Activated effector memory CD4-positive, alpha-beta T cell treated with anti-CD3 and anti-CD28 coated beads, Interleukin-2, amount 50 U/mL, for 16 hours (primary cell): ENCODE results near the gene ST14.
"Not testable (repeated sequence)": the region's sequence is repeated elsewhere in the genome, so short reads cannot be mapped to it uniquely, and the experiment has no call there.

Source experiments
- DNase-seq: peaks from one replicate; pipeline ENCODE4 v3.0.0-alpha.2; 2020

ST14 gene

DNA sequence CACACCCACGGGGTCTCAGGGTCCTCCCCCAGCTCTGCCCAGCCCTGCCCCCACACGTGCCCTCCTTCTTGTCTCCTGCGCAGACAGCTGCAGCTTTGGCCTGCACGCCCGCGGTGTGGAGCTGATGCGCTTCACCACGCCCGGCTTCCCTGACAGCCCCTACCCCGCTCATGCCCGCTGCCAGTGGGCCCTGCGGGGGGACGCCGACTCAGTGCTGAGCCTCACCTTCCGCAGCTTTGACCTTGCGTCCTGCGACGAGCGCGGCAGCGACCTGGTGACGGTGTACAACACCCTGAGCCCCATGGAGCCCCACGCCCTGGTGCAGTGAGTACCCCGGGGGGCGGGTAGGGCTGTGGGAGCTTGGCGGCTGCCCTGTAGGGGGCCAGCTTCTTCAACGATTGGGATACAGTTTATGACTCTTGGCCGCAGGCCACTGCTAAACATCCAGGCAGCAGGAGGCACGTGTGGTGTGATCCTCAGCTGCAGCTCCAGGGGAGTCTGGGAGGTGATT is 30.8 kb downstream of the ST14 start:
- DNase-seq: no peak

DNA sequence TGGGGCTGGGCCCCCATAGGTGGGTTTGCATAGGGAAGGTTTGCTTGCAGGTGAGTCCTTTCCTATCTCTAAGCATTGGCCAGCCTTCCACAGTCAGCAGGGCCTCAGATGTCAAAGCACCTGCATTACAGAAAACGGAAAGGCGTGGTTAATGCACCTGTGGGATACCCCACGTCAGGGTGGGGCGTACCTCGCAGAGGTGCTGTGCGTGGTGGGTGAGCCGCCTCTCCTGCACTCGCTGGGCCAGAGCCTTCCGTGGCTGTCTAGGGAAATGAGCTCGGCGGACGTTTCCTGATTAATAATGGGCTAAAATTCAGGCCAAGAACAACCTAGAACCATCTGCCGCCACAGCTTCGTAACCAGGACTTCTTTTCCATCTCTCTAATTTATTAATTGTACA is 32.3 kb downstream of the ST14 start:
- no peak for DNase-seq

DNA sequence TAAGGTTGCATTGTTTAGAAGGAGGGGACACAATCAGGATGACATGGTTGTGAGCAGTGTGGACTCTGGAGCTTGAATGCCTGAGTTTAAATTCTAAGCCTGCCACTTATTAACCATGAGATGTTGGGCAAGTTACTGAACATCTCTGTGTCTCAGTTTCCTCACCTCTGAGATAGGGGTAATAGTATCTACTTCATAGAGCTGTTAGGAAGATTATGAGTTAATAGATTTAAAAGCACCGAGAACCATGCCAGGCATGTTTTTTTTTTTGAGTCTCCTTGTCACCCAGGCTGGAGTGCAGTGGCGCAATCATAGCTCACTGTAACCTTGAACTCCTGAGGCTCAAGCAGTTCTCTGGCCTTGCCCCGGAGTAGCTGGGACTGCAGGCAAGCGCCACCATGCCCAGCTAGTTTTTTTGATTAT is 33.3 kb downstream of the ST14 start:
- DNase-seq: no peak

DNA sequence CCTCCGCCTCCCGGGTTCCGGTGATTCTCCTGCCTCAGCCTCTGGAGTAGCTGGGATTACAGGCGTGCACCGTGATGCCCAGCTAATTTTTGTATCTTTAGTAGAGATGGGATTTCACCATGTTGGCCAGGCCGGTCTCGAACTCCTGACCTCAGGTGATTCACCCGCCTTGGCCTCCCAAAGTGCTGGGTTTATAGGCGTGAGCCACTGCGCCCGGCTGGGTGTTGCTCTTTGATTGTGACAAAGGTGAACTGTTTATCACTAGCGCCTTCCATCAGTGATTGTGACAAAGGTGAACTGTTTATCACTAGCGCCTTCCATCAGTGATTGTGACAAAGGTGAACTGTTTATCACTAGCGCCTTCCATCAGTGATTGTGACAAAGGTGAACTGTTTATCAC is 34.0 kb downstream of the ST14 start:
- not testable (repeated sequence) for DNase-seq

DNA sequence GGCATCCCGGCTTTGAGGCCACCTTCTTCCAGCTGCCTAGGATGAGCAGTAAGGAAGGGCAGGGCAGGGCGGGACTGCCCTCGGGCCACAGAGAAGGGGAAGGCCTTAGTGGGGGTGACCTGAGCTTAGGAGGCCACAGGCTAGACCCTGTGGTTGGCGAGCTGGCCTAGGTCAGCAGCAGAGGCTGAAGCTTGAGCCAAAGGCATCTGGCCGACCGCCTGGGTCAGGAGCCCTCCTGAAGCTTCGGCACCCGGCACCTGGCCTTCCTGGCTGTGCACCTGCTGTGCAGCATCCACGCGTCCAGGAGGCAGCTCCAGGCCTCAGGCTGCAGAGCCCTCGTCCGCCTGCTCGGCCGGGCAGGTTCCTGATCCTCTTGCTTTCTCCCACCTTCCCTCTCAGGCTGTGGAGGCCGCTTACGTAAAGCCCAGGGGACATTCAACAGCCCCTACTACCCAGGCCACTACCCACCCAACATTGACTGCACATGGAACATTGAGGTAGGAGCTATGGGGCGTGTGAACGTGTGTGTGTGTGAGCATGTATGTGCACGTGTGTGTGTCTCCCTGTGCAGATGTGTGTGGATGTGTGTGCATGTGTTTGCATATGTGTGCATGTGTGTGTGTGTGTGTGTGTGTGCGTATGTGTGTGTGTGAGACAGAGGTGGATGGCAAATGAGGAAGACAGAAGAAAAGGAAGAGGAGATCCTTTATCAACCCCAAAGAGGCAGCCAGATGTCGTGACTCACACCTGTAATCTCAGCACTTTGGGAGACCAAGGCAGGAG is 34.9 kb downstream of the ST14 start:
- no peak for DNase-seq

DNA sequence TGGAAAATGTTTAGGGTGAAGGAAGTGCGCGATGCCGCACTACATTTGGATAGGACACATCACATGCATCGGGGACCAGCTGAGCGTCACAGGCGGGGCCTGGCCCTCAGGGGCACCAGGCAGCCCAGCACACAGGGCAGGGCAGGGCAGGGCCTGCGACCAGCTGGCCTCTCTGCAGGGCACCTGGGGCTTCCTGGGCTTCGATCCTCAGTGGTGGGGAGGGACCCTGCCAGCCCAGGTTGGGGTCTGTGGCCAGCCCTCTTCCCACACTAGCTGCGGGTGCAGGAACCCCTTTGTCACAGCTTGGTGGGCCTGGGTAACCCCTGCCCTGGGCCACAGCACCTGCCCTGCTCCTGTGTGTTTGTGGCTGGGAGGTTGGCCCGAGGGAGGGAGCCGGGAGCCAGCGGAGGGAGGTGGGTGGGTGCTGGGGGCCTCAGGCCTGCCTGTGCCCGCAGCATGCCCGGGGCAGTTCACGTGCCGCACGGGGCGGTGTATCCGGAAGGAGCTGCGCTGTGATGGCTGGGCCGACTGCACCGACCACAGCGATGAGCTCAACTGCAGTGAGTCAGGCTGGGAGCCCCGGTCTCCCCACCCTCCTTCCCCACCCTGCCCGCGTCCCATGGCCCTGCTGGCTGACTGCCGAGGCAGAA is 37.9 kb downstream of the ST14 start:
- no peak for DNase-seq

DNA sequence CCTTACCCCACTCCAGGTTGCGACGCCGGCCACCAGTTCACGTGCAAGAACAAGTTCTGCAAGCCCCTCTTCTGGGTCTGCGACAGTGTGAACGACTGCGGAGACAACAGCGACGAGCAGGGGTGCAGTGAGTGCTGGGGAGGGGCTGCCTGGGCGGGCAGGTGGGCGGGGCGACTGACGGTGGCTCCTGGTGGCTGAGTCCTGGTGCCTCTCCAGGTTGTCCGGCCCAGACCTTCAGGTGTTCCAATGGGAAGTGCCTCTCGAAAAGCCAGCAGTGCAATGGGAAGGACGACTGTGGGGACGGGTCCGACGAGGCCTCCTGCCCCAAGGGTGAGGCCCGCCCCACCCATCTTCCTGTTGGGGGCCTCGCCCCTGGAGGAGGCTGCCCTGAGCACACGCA is 38.7 kb downstream of the ST14 start:
- DNase-seq: no peak

DNA sequence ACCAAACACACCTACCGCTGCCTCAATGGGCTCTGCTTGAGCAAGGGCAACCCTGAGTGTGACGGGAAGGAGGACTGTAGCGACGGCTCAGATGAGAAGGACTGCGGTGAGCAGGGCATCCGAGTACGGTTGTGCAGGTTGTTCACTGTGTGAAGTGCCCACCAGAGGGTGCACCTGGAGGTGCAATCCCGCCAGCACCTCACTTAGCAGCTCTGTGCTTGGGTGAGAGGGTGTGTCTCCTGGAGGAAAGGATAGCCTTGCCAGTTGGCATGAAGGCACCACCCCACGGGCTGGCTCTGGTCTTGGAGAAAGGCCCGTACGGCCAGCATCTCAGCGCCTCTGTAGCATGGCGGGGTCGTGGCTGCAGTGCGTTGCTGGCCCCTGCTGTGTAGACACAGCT is 39.4 kb downstream of the ST14 start:
- no peak for DNase-seq

DNA sequence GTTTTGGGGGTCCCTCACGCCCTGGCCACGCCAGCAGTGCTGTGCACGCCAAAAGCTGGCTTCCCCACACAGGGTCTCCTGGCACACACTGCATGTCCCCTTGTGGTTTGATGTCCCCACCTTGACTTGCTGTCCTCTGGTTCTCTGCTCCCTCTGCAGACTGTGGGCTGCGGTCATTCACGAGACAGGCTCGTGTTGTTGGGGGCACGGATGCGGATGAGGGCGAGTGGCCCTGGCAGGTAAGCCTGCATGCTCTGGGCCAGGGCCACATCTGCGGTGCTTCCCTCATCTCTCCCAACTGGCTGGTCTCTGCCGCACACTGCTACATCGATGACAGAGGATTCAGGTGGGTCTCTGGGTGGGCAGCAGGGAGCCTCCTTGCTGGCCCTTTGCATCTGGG is 40.2 kb downstream of the ST14 start:
- DNase-seq: no peak

DNA sequence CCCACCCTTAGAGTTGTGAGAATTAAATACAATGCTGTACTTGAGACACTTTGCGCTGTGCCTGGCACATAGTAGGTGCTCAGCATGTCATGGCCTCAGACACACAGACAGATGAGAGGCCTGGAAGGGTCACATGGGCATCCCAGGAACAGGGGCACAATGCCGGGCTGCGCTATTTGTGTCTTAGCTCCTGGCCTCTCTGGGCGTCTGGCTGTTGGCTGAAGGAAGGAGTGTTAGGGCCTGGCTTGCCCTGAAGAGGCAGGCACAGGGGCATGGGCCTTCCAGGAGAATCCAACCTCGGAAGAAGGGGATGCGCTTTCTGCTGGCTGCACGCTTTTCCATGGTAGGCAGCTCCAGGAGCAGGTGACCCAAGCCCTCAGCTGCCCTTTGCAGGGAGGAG is 41.4 kb downstream of the ST14 start:
- no peak for DNase-seq

DNA sequence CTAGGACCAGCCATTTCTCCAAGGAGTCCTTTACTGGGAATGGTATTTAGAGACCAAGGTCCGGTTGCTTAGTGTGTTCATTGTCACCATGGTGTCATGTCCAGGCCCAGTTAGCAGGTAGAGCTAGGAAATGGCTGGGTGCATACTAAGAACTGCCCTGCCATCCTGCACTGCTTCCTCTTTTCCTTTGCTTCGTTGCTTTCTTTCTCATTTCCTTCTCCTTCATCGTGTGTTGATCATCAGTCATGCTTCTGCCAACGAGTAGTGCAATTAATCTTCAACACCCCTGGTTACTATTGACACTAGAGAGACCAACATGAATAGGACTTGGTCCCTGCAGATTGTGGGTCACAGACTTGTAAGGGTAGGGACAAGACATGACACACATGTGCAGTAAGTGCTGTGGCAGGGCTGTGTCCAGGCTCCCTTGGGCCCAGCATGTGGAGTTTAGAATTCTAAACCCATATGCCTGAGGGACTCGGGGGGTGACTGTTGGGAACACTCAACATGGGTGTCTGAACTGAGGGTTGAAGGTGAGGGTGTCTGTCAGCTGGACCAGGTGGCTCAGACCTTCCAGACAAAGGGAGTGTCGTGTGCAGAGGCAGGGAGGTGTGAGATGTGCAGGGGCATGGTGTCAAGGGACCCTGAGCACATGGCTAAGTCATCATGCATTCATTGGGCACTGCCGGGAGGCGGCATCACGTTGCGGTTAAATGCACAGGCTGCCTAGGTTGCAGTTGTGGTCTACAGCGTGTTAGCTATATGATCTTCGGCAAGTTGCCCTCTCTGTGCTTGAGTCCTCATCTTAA is 42.6 kb downstream of the ST14 start:
- DNase-seq: no peak

DNA sequence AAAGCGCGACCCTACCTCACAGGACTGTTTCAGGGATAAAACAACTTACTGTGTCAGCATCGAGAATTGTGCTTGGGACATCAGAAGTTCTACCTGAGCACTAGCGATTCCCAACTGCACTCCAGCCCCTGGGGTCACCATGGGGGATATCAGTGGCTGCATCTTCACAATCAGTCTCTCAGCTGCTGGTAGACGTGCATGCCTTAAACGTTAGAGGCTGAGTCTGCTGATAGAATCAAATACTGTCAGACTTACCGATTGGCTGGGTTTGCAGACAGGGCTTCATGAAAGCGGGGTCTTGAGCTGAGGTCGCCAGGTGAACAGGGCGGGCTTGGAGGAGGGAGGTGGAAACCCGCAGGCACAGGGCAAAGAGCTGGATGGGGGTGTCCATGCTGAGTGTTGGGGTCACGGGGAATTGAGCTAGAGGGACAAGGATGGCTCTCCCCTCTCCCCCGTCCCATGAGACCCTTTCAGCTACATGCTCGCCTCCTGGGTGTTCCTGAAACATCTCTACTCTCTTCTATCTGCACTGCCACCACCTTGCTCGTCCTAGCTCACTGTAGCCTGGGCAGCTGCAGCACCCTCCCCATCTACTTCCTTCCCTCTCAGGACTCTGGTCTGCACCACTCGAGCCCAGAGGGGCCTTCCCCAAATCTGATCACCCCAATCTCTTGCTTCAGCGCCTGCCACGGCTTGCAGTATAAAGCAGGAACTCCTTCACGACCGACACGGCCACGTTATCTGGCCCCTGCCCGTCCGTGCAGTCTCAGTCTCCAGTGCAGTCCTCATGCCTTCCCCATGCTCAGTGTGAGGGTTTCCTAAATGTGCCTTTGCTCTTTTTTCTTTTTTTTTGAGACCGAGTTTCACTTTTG is 43.5 kb downstream of the ST14 start:
- DNase-seq: no peak

DNA sequence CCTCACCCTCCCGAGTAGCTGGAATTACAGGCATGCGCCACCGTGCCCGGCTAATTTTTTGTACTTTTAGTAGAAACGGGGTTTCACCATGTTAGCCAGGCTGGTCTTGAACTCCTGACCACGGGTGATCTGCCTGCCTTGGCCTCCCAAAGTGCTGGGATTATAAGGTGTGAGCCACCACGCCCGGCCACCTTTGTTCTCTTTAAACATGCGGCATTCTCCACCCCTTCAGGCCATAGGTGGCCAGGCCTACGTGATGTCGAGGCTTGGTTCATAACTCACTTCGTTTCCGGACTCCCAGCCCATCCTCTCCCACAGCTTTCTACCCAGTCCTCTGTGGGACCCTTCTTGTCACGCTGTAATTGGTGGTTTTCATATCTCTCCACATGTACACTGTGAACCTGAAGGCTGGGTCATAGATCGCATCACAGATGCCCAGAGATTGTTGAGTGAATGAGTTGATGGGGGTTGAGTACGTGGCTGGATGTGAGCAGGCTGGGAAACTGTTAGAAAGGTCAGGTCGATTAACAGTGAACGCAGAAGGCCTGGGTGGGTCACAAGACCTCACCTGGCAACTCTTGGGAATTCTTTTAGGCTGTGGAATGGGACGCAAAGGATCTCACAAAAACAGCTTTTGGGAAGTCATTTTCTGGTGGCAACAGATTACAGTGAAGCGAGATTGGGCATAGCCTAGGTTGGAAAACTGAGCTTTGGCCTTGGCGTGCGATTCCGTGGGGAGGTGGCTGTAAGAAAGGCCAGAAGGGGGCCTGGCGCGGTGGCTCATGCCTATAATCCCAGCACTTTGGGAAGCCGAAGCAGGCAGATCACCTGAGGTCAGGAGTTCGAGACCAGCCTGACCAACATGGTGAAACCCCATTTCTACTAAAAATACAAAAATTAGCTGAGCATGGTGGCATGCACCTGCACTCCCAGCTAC is 44.5 kb downstream of the ST14 start:
- DNase-seq: peak; percentile 47

DNA sequence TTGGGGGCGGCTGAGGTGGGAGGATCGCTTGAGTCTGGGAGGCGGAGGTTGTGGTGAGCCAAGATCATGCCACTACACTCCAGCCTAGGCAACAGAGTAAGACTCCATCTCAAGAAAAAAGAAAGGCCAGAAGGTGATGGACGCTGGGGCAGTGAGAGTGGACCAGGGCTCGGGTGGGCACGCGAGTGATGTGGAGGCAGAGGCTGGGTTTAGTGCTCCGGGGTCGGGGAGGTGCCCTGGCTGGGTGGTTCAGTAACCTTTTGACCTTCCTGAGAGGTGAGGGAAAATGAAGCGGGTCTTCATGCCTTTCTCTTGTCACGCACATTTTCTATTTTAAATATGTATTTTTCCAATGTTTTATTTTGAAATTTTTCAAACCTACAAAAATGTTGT is 45.1 kb downstream of the ST14 start:
- DNase-seq: peak; percentile 34

DNA sequence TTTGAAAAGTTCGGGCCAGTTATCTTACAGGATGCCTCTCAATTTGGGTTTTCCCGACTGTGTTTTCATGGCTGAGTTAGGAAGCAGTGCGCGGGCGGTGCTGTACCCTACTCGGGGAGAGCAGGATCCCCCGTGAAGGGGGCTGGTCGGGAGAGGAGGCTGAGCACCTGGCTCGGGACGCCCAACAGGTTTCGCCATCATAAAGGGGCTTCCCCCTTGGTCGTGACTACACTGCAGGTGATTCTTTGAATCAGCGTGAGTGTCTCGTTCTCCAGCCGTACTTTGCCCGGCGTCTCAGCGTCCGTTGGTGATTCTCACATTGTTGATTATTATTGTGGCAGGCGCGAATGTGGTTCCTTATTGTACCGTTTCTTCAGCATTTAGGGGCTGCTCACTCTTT is 46.6 kb downstream of the ST14 start:
- DNase-seq: peak; percentile 38

DNA sequence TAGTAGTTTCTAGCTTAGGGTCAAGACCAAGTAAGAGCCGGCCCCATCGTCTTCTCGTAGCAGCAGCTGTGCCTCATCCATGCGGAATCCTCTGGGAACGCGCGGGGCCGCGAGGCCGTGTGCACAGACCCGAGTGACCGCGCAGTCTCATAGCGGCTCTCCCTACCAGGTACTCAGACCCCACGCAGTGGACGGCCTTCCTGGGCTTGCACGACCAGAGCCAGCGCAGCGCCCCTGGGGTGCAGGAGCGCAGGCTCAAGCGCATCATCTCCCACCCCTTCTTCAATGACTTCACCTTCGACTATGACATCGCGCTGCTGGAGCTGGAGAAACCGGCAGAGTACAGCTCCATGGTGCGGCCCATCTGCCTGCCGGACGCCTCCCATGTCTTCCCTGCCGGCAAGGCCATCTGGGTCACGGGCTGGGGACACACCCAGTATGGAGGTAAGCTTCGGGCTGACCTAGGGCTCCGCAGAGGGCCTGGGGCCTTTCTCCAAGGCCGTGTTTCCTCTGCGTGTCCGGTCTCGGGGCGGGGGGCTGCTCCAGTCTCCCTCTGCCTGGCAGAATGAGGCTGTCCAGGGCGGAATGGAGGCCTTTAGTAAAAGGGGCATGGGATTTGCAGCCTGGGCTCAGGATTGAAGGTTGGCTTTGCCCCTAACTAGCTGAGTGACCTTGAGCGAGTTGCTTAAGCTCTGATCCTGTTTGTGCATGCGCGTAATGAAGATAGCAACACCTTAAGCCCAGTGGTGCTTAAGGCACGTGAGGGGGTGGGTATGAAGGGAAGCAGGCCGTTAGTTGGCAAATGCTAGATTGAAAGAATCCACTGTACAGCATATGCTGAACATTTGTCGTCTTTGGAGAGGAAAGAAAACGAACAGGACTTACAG is 48.9 kb downstream of the ST14 start:
- peak; percentile 59 for DNase-seq

DNA sequence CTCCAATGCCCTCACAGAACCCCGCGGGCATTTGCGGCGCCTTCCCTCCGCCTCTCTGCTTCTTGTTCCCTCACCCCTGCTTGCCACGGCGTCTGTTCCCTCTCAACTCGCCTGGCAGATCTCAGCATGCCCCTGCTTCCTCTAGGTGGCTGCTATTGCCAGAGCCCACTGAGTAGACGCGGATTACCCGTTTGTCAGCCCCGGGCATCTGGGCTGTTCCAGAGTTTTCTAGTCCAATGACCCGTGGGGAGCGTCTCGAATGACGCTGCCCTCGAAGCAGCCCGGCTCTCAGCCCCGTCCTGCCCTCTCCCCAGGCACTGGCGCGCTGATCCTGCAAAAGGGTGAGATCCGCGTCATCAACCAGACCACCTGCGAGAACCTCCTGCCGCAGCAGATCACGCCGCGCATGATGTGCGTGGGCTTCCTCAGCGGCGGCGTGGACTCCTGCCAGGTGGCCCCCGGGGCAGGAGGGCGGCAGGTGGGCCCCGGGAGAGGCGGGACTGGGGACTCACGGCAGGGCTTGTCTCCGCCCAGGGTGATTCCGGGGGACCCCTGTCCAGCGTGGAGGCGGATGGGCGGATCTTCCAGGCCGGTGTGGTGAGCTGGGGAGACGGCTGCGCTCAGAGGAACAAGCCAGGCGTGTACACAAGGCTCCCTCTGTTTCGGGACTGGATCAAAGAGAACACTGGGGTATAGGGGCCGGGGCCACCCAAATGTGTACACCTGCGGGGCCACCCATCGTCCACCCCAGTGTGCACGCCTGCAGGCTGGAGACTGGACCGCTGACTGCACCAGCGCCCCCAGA is 49.7 kb downstream of the ST14 start:
- DNase-seq: peak; percentile 58

DNA sequence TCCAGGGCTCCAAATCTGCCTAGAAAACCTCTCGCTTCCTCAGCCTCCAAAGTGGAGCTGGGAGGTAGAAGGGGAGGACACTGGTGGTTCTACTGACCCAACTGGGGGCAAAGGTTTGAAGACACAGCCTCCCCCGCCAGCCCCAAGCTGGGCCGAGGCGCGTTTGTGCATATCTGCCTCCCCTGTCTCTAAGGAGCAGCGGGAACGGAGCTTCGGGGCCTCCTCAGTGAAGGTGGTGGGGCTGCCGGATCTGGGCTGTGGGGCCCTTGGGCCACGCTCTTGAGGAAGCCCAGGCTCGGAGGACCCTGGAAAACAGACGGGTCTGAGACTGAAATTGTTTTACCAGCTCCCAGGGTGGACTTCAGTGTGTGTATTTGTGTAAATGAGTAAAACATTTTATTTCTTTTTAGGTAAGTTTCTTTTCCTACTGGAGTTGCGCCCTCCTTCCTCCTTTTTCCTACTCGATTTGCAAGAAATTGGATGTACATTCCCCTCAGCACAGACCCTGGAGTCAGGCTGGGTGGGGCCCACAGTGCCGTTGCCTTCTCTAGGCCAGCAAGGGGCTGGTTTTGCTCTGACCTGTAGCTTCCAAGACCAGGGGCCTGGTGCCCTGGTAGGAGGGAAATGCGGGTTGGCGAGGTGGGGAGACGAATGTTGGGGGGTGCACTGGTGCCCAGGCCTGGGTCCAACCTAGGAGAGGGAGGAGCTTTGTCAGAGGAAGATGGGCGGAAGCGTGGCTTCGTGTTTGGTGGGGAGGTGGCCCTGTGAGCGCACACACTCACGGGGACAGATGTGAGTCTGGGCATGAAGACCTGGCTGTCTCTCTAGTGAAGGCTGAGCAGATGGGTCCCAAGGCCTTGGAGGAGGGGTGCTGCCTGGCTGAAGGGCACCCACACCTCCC is 50.6 kb downstream of the ST14 start:
- peak; percentile 48 for DNase-seq
